SU-DHL-6 (cell line): ENCODE measurements around the gene TMOD1.

Source experiments
- EZH2phosphoT487 ChIP-seq: fragments of 200-600 bp; sonication (generic), shearing (Covaris generic); conservative IDR thresholded peaks from 2 replicates; pipeline ENCODE4 v1.6.1; 2018; ENCODE audit warnings: mild to moderate bottlenecking, antibody characterized with exemption, low read length, moderate library complexity, mixed read lengths
- TF ChIP-seq, protein P1 (sequence below): fragments of 200-600 bp; sonication (generic); IDR thresholded peaks from one replicate; pipeline ENCODE4 v1.5.1; 2017; ENCODE audit warnings: antibody characterized with exemption, mild to moderate bottlenecking, low read length, moderate library complexity; ENCODE audit not compliant: insufficient read depth, poor library complexity, severe bottlenecking

GRCh38 chr9:97553841-97554240 is 52.4 kb downstream of the TMOD1 start:
- TF ChIP-seq, protein P1, sequence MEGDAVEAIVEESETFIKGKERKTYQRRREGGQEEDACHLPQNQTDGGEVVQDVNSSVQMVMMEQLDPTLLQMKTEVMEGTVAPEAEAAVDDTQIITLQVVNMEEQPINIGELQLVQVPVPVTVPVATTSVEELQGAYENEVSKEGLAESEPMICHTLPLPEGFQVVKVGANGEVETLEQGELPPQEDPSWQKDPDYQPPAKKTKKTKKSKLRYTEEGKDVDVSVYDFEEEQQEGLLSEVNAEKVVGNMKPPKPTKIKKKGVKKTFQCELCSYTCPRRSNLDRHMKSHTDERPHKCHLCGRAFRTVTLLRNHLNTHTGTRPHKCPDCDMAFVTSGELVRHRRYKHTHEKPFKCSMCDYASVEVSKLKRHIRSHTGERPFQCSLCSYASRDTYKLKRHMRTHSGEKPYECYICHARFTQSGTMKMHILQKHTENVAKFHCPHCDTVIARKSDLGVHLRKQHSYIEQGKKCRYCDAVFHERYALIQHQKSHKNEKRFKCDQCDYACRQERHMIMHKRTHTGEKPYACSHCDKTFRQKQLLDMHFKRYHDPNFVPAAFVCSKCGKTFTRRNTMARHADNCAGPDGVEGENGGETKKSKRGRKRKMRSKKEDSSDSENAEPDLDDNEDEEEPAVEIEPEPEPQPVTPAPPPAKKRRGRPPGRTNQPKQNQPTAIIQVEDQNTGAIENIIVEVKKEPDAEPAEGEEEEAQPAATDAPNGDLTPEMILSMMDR, result no peak
- TF ChIP-seq EZH2phosphoT487, result no peak
